Activated CD8-positive, alpha-beta memory T cell treated with anti-CD3 and anti-CD28 coated beads, Interleukin-2, amount 10 ng/mL, durations not matched to agents 7 days and 5 days (primary cell): ENCODE data around the gene BAIAP3. TPM values are rescaled to one million over a fixed set of nuclear protein-coding genes. Genes with fewer than 3 reads are reported as not detected.
A peak's percentile ranks its signal among the peaks of the same experiment; 100 is the strongest.
"Not testable (repeated sequence)": the region's sequence is repeated elsewhere in the genome, so short reads cannot be mapped to it uniquely, and the experiment has no call there.

Experiments
- ATAC-seq: fragments of 150-1000 bp; cut with Tn5 transposase; one replicate; pipeline ENCODE4 v1.10.0; 2021; ENCODE audit warnings: moderate library complexity
- CTCF ChIA-PET: fragments of 350-600 bp; sonication (Branson Sonifier 250); formaldehyde crosslinking; loops from one replicate; lab custom pipeline; 2021; ENCODE audit warnings: antibody characterized with exemption; lab: Charles Lee
- DNase-seq: peaks from one replicate; pipeline ENCODE4 v3.0.0-alpha.2; 2020
- H3K27ac Mint-ChIP-seq: one replicate; pipeline ENCODE4 v1.8.0; 2021; ENCODE audit warnings: mild to moderate bottlenecking, mixed read lengths
- H3K27me3 Mint-ChIP-seq: one replicate; pipeline ENCODE4 v1.8.0; 2021; ENCODE audit warnings: mixed read lengths
- H3K36me3 Mint-ChIP-seq: one replicate; pipeline ENCODE4 v1.8.0; 2021; ENCODE audit warnings: mild to moderate bottlenecking, mixed read lengths
- H3K4me1 Mint-ChIP-seq: one replicate; pipeline ENCODE4 v1.8.0; 2021; ENCODE audit warnings: mixed read lengths
- H3K4me3 Mint-ChIP-seq: one replicate; pipeline ENCODE4 v1.8.0; 2021; ENCODE audit warnings: mild to moderate bottlenecking, moderate library complexity, mixed read lengths
- H3K9me3 Mint-ChIP-seq: one replicate; pipeline ENCODE4 v1.8.0; 2022; ENCODE audit warnings: low read depth, mixed read lengths
- total RNA-seq, 2 experiments: library from RNA; stranded (reverse); gene quantifications; one replicate each; pipeline ENCODE4 v1.2.3, GENCODE V29; 2021

BAIAP3 gene
- total RNA-seq, 2 experiments from 2014 or later, result 0.45 to 0.53 TPM

- Mint-ChIP-seq H3K4me3 (no peak overlapping the region), H3K4me1 (peaks cover 5% of the 10 kb centered on the region), H3K36me3 (no peaks in the 10 kb centered on the region), H3K27ac (no peak overlapping the region), H3K27me3 (peaks cover 44% of the 10 kb centered on the region), H3K9me3 (no peaks in the 10 kb centered on the region)
- ATAC-seq (no peak), DNase-seq (no peak)
- CTCF ChIA-PET, result interaction anchor here (1.0 kb wide), 1 partner anchor 8 kb away, joined by 3 read pairs; no protein-coding TSS in a partner anchor
Observed at GRCh38 chr16:1293921-1294656, 39.4 kb upstream of the BAIAP3 start.

- Mint-ChIP-seq H3K27ac (no peak overlapping the region), H3K4me3 (no peak overlapping the region), H3K9me3 (no peaks in the 10 kb centered on the region), H3K36me3 (no peaks in the 10 kb centered on the region), H3K27me3 (peaks cover 35% of the 10 kb centered on the region), H3K4me1 (peaks cover 5% of the 10 kb centered on the region)
- DNase-seq (no peak), ATAC-seq (no peak)
- CTCF ChIA-PET, result no interaction called here
Observed at GRCh38 chr16:1295465-1295864, 38.0 kb upstream of the BAIAP3 start.

- H3K27me3 Mint-ChIP-seq, result peaks cover 24% of the 10 kb centered on the region
- H3K4me1 Mint-ChIP-seq, H3K27ac Mint-ChIP-seq, H3K36me3 Mint-ChIP-seq, ATAC-seq, H3K4me3 Mint-ChIP-seq, DNase-seq, H3K9me3 Mint-ChIP-seq: not testable (repeated sequence)
- CTCF ChIA-PET, result interaction anchor here (1.4 kb wide), 1 partner anchor 9 kb away, joined by 4 read pairs; no protein-coding TSS in a partner anchor
Observed at GRCh38 chr16:1296688-1297017, 36.8 kb upstream of the BAIAP3 start.

- H3K27me3 Mint-ChIP-seq, result peaks cover 20% of the 10 kb centered on the region
- no peak overlapping the region for H3K27ac Mint-ChIP-seq
- DNase-seq, result no peak
- H3K4me1 Mint-ChIP-seq, result peaks cover 10% of the 10 kb centered on the region
- H3K9me3 Mint-ChIP-seq, result no peaks in the 10 kb centered on the region
- ATAC-seq, result no peak
- CTCF ChIA-PET, result interaction anchor here (1.4 kb wide), 1 partner anchor 8 kb away, joined by 4 read pairs; no protein-coding TSS in a partner anchor
- H3K36me3 Mint-ChIP-seq, result no peaks in the 10 kb centered on the region
- H3K4me3 Mint-ChIP-seq, result no peak overlapping the region
Observed at GRCh38 chr16:1297018-1297696, 36.3 kb upstream of the BAIAP3 start.

- Mint-ChIP-seq H3K9me3 (no peaks in the 10 kb centered on the region), H3K36me3 (no peaks in the 10 kb centered on the region), H3K27ac (no peak overlapping the region), H3K4me1 (peaks cover 16% of the 10 kb centered on the region), H3K27me3 (peaks cover 18% of the 10 kb centered on the region), H3K4me3 (no peak overlapping the region)
- DNase-seq, result no peak
- no peak for ATAC-seq
- CTCF ChIA-PET, result no interaction called here
Observed at GRCh38 chr16:1298406-1298805, 35.0 kb upstream of the BAIAP3 start.

- CTCF ChIA-PET, result interaction anchor here (0.7 to 2.6 kb wide), 5 partner anchors 9 to 183 kb away, joined by 3 to 10 read pairs (median 4); no protein-coding TSS in a partner anchor
- H3K9me3 Mint-ChIP-seq, result no peaks in the 10 kb centered on the region
- peaks cover 9% of the 10 kb centered on the region for H3K27me3 Mint-ChIP-seq
- H3K4me1 Mint-ChIP-seq, result peaks cover 24% of the 10 kb centered on the region
- no peak for ATAC-seq
- no peak overlapping the region for H3K4me3 Mint-ChIP-seq
- no peak overlapping the region for H3K27ac Mint-ChIP-seq
- no peak for DNase-seq
- no peaks in the 10 kb centered on the region for H3K36me3 Mint-ChIP-seq
Observed at GRCh38 chr16:1299012-1299867, 34.2 kb upstream of the BAIAP3 start.

- Mint-ChIP-seq H3K27me3 (peaks cover 7% of the 10 kb centered on the region), H3K27ac (no peak overlapping the region), H3K4me1 (peaks cover 30% of the 10 kb centered on the region), H3K9me3 (no peaks in the 10 kb centered on the region), H3K36me3 (no peaks in the 10 kb centered on the region), H3K4me3 (no peak overlapping the region)
- no peak for ATAC-seq
- CTCF ChIA-PET, result interaction anchor here (1.3 to 2.7 kb wide), 5 partner anchors 10 to 424 kb away, joined by 3 to 10 read pairs (median 5); partner anchors contain the start of gene MAPK8IP3
- DNase-seq, result no peak
Observed at GRCh38 chr16:1299868-1300203, 33.6 kb upstream of the BAIAP3 start.

- Mint-ChIP-seq H3K36me3 (no peaks in the 10 kb centered on the region), H3K4me1 (peaks cover 32% of the 10 kb centered on the region), H3K4me3 (no peak overlapping the region), H3K9me3 (no peaks in the 10 kb centered on the region), H3K27ac (no peak overlapping the region), H3K27me3 (peaks cover 4% of the 10 kb centered on the region)
- DNase-seq (peak; percentile 84), ATAC-seq (peak; percentile 77)
- CTCF ChIA-PET, result interaction anchor here (0.6 to 2.7 kb wide), 11 partner anchors 7 to 423 kb away, joined by 3 to 10 read pairs (median 3); partner anchors contain the start of genes MAPK8IP3 and UBE2I
Observed at GRCh38 chr16:1300664-1301476, 32.6 kb upstream of the BAIAP3 start.

- Mint-ChIP-seq H3K27me3 (peaks cover 4% of the 10 kb centered on the region), H3K4me3 (no peak overlapping the region), H3K9me3 (no peaks in the 10 kb centered on the region), H3K36me3 (no peaks in the 10 kb centered on the region), H3K4me1 (peaks cover 38% of the 10 kb centered on the region), H3K27ac (no peak overlapping the region)
- CTCF ChIA-PET, result interaction anchor here (0.6 to 2.7 kb wide), 9 partner anchors 7 to 422 kb away, joined by 3 to 10 read pairs (median 3); partner anchors contain the start of genes MAPK8IP3 and UBE2I
- no peak for ATAC-seq
- DNase-seq, result no peak
Observed at GRCh38 chr16:1301562-1301961, 31.9 kb upstream of the BAIAP3 start.

GRCh38 chr16:1305823-1306222, 27.6 kb upstream of the BAIAP3 start:
- Mint-ChIP-seq H3K27me3 (no peaks in the 10 kb centered on the region), H3K27ac (no peak overlapping the region), H3K9me3 (no peaks in the 10 kb centered on the region), H3K36me3 (peaks cover 7% of the 10 kb centered on the region), H3K4me3 (no peak overlapping the region), H3K4me1 (peaks cover 46% of the 10 kb centered on the region)
- ATAC-seq, result no peak
- no peak for DNase-seq
- CTCF ChIA-PET, result interaction anchor here (1.1 to 1.4 kb wide), 2 partner anchors 9 to 401 kb away, joined by 4 to 6 read pairs; partner anchors contain the start of gene MAPK8IP3

- H3K4me1 Mint-ChIP-seq, result peaks cover 51% of the 10 kb centered on the region
- CTCF ChIA-PET, result interaction anchor here (1.4 kb wide), 1 partner anchor 400 kb away, joined by 6 read pairs; the partner anchor contains the start of gene MAPK8IP3
- no peak overlapping the region for H3K4me3 Mint-ChIP-seq
Observed at GRCh38 chr16:1306334-1306733, 27.1 kb upstream of the BAIAP3 start.

More at GRCh38 chr16:1306334-1306733, 27.1 kb upstream of the BAIAP3 start:
- H3K27me3 Mint-ChIP-seq, result no peaks in the 10 kb centered on the region
- H3K36me3 Mint-ChIP-seq, result peaks cover 10% of the 10 kb centered on the region
- ATAC-seq, result no peak
- no peaks in the 10 kb centered on the region for H3K9me3 Mint-ChIP-seq
- no peak for DNase-seq
- peak overlapping the region; percentile 67 for H3K27ac Mint-ChIP-seq
